Fibroblast of upper back skin (primary cell): ENCODE results near the gene PAK6.
A peak's percentile ranks its signal among the peaks of the same experiment; 100 is the strongest.

Source experiments
- DNase-seq: peaks from one replicate; pipeline ENCODE4 v3.0.0-alpha.2; 2013

The PAK6 gene

DNA sequence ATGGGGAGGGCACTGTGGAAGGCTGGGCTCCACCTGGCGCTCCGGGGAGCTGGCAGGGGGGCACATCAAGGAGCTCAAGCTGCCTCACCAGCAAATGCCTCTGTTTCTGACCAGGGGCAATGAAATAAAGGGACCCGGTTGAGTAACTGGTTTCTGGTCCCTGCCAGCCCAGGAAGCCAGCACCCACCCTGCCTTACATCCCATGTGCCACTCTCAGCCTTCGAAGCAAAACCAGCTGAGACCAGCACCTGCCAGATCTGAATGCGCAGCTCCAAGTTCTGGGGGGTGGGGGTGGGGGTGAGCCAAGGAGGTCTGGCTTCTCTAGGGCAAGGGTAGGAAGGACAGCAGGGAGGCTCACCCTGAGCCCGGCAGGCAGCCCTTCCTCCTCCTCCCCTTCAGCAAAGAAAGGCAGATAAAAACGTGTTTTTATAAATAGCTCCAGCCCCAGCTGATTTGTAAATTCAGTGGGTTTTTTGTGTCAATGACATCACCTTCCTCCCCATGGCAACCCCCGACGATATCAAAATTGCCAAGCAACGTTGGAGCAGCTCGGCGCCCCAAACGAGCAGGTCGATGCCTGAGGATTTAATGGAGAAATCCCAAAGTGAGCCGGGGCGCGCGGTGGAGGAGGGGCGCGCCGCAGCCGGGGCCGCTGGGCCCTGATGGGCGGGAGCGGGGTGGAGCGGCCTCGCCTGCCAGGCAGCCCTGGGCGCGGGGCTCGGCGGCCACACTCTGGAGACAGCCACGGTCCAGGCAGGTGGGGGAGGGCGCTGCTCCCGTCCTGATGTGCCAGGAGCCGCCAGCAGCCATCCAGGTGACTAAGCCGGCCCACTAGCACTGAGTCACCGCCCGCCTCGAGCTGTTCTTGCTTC lies at the start of gene PAK6:
Gene PAK6 (plus strand): TSS at position 532 of the 872 bp plus-strand sequence. CDS start 25,723 bp downstream, outside the sequence.
- peak; percentile 41 for DNase-seq

DNA sequence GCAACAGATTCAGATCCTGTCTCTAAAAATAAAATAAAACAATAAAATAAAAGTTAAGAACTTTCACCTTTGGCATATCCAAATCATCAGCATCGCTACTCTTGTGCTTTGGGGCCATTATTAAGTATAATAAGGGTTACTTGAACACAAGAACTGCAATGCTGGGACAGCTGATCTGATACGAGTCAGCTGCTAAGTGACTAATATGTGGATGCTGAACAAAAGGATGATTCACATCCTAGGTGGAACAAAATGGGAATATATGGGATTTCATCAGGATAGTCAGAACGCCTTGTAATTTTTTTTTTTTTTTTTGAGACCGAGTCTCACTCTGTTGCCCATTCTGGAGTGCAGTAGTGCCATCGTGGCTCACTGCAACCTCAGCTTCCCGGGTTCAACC lies 48.3 kb upstream of the PAK6 start:
- DNase-seq = peak; percentile 55

DNA sequence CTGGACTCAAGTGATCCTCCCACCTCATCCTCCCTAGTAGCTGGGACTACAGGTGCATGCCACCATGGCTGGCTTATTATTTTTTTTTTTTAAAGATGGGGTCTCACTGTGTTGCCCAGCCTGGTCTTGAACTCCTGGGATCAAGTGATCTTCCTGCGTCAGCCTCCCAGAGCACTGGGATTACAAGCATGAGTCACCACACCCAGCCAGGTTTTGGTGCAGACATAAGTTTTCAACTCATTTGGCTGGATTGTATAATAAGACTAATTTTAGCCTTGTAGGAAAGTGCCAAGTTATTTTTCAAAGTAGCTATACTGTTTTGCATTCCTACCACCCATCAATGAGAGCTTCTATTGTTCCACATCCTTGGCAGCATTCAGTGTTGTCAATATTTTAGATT lies 45.9 kb upstream of the PAK6 start:
- peak; percentile 48 for DNase-seq

DNA sequence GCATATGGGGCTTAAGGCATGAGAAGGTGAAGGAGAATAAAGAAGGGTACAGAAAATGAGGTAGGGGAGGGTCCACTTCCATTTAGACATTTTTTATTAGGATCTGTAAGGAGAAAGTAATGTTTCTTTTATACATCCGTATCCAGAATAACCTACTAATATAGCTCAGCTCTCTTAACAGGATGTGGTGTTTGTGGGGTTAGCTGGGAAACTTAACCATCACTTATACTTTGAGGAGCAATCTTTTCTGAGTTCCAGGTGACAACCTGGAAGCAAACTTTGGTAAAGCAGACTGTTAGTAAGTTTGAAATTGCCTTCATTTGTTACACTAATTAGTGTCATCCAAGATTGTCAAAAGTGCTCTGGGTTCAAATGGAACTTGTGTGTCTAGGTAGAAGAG lies 41.4 kb upstream of the PAK6 start:
- DNase-seq = no peak

DNA sequence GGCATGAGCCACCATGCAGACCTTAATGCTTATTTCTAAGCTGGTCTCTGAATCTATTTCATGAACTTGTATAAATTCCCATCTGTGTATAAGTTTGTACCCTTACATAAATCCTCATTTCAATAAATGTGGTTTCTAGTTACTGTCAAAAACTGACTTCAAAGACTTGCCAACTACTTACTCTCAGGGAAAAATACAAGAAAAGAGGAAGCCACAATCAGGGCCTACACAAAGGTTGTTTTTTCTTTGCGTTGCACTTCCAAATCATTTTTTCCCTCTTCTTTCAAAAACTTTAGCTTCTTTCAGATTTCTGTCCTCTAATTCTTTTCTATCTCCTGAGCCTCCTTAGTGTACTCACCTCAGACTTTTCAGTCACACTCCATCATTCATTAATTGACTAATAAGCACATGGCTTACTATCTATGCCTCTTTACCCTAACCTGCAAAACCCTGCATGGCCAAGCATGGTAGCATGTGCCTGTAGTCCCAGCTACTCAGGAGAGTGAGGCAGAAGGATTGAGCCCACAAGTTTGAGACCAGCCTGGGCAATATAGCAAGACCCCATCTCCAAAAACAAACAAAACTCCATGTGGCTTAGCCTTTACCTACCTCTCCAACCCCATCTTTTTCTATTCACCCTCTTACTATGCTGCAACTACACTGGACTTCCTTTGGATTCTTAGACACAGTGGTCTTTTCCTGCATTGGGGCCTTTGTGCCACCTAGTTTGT lies 40.3 kb upstream of the PAK6 start:
- DNase-seq = no peak

DNA sequence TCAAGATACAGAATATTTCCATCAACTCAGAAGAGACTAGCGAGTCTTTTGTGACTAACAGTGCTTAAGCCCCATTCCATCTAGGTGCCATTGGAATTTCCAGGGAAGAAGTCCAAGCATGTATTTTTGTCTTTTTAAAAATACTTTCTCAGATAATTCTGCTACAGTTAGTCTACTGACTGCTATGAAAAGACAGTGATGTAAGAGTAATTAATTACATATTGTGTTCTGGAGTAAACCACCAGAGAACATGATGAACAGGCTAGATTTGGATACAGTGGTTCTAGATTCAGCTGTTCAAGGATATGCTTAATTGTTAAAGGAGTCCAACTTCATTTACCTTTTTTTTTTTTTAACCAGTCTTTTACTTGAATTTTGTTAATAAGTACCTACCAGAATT lies 34.8 kb upstream of the PAK6 start:
- DNase-seq = no peak

DNA sequence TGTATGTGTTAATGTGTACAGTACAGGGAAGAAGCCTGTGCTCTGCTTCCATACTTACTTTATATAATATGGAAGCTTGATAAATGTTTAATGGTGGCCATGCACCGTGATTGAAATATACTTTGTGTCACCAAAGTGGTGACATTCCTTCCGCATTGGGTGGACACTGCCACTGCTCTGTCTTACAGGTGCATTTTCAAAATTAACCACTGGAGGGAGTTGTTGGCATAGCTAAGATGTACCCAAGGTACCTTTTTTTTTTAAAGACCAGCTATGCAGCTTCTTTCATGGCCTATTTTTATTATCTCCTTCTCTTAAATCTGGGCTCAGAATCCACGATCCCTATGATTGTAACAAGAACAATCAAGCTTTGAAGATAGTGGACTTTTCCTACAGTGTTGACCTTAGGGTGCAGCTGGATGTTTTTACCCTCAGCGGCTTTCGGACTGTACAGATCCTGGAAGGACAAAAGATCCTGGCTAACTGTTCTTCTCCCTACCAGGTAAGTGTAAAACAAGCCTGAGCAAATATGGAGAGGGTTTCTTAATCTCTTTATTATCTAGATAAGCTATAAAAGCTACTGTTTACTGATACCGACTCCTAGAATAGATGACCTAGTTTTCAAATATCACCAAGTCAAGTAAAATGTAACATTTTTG lies 21.6 kb upstream of the PAK6 start:
- DNase-seq = peak; percentile 65

DNA sequence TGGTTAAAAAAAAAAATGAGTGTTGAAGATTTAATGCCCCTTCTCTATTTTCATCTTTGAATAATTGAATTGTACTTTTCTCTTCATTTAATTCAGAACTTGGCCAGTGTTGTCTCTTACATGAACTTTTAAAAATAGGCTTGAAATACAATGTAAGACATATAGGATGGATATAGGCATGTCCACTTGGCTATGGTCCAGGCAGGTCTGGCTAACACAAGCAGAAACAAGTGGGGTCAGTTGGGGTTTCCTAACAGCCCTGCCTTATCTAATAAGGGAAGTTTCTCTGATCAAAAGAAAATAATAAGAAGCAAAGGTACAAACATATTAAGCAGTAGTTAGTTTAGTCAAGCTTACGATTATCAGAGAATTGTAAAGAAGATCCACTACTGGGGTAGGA lies 19.1 kb upstream of the PAK6 start:
- DNase-seq = no peak

DNA sequence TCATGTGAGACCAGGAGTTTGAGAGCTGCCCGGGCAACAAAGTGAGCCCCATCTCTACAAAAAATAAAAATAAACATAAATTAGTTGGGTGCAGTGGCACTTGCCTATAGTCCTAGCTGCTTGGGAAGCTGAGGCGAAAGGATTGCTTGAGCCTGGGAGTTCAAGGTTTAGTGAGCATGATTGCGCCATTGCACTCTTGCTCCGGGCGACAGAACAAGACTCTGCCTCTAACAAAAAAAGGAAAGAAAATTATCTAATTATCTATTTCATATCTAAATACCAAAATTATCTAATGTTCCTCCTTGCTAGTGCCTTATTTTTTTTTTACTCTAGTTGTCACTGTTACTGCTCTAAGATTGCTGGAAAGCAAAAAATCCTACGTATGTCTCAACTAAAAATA lies 16.7 kb upstream of the PAK6 start:
- no peak for DNase-seq

DNA sequence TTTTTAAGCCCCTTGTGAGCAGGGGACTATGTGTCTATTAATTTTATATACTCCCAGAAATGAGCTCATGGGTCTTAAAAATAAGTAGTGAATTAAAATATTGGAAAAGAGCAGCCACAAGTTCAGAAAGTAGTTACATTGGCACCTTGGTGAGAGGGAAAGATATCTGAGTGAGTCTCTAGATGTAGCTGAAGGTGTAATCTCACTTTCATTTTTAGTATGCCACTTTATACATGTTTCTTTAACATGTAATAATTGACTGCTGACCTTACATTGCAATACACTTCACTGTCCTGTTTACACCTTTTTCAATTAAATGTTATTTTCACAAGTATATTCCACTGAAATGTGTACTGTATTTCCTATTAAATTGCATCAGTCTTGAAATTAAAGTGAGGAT lies 12.1 kb upstream of the PAK6 start:
- no peak for DNase-seq

DNA sequence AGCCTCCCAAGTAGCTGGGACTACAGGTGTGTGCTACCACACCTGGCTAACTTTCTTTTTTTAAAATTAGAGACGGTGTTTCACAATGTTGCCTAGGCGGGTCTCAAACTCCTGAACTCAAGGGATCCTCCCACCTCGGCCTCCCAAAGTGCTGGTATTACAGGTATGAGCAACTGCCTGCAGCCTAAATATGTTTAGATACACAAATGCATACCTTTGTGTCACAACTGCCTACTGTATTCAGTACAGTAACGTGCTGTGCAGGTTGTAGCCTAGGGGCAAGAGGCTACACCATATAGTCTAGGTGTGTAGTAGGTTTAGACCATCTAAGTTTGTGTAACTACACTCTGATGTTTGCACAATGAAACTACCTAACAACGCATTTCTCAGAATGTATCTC lies 9.5 kb upstream of the PAK6 start:
- DNase-seq = no peak

DNA sequence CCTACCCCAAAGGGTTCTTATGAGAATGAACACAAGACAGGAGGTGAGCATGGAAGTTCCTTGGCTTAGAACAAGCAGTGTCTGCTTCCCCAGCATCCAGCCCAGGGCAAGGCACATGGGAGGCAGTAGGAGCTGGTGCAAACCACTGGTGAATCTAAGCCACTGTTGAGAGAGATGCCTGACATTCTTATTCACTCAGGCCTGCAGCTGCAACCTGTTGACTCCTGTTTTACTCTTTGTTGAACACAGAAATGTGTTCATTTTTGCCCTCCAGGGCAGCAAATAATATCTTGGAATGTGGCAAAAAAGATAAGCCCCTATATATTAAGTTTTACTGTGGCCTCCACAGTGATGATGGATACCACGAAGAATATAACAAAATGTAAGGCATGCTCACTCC lies 8.9 kb upstream of the PAK6 start:
- no peak for DNase-seq

DNA sequence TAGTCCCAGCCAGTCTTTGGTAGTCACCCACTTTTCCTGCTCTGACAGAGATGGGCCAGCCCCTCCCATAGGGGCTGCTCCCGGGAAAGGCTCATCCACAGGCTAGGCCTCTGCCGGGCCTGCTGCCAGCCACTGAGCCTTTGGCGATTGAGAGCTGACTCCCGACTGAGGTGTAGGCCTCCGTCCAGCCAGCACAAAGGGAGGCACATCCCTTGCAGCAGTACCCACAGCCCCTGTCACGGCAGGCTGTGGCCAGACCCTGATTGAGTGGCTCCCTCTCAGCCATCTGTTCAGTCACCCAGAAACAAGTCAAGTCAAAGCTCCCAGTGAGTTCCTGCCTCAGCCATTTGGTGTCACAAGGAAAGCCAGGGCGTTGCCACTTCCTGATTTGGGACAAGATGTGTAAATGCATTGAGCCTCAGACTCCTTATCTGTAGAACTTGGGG lies 6.2 kb upstream of the PAK6 start:
- DNase-seq = peak; percentile 16

DNA sequence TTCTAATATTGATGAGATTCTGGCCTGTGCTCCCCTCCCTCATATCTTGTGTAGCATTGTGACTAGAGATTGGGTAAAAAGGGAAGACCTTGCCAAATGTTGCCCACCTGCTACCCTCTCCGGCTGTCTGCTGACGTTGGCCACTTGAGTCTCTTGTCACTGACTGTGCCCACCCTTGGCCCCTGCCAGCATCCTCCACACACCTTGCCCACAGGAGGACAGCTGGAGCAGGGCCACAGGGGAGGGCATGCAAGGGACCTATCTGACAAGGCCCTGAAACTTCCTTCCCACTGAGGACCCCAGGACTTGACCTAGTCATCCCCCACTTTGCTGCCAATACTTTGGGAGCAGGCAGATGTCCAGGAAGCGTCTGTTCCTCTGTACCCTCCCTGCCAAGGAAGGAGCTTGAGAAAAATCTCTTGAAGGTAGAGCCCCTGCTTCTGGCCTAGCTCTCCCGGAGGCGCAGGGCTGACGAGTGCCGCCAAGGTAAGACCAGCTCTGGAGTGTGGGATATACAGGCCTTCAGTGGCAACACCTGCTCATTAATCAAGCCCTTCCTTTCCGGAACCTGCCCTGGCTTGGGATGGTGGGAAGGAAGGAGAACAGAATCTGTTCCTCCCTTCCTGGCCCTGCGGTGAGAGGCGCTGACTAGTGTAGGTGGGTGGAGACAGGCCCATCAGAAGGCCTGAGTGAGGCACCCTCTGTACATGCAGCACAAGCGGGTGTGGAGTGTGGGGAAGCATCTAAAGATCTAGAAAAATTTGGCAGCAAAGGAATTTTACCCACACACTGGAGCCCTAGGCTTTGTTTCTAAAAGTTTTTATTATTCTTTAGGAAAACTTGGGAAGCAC lies 4.9 kb upstream of the PAK6 start:
- no peak for DNase-seq

DNA sequence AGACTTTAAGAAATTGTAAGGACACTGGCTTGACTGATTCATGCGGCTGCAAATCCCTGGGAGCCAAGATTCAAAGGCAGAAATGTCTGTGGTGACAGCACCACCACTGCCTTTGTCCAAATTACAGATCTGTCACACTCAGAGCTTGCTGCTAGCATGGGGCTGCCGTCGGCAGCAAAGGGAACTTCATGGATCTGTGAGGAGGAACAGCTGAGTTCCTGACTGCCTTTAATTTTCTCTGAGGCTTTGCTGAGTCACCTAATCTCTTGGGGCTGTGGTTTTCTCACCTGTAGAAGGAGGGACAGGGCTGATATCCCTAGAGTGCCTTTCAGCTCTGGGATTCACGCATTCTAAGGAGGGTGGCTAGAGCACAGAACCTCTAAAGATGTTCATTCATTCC lies 4.1 kb upstream of the PAK6 start:
- no peak for DNase-seq

DNA sequence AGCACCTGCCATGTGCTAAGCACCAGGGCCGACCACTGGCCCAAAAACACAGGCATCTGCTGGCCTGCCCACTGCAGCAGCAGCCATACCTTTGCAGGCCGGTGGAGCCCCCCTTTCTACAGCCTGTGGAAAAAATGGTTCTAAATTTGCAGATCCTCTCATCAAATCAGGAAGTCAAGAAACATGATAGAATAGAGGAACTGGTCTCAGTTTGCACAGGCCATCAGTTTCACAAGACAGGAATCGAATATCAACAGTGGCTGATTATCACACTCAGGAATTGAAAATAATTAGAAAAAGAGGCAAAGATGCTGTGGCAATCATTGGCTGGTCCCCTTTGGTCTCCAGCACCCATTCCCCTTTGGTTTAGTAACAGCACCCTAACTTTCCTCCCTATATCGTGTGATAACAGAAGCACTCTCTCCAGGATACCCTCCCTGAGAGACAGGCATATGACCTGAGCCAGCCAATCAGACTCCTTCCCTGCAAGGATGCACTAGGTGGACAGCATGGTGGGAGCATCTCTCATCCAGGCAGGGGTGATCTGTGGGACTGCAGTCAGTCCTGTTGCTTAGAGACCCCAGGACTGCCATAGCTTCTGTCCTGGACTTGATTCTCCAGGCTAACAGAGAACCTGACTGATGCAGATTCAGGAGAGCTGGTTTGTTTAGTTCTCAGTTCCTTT lies 3.5 kb upstream of the PAK6 start:
- DNase-seq = no peak

DNA sequence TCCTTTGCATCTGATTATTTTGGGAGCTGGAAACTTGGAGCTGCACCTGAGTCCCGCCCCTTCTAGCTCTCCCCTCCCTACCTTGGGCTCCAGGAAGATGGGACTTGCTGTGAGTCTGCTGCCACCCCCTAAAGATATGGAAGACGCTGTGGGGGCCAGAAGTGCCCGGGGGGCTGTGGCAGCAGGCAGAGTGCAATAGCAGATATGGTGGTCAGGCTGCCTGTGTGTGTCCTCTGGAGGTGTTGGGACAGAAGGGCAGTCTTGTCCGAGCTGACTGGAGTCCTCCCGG lies 485 bp downstream of the PAK6 start:
- no peak for DNase-seq

DNA sequence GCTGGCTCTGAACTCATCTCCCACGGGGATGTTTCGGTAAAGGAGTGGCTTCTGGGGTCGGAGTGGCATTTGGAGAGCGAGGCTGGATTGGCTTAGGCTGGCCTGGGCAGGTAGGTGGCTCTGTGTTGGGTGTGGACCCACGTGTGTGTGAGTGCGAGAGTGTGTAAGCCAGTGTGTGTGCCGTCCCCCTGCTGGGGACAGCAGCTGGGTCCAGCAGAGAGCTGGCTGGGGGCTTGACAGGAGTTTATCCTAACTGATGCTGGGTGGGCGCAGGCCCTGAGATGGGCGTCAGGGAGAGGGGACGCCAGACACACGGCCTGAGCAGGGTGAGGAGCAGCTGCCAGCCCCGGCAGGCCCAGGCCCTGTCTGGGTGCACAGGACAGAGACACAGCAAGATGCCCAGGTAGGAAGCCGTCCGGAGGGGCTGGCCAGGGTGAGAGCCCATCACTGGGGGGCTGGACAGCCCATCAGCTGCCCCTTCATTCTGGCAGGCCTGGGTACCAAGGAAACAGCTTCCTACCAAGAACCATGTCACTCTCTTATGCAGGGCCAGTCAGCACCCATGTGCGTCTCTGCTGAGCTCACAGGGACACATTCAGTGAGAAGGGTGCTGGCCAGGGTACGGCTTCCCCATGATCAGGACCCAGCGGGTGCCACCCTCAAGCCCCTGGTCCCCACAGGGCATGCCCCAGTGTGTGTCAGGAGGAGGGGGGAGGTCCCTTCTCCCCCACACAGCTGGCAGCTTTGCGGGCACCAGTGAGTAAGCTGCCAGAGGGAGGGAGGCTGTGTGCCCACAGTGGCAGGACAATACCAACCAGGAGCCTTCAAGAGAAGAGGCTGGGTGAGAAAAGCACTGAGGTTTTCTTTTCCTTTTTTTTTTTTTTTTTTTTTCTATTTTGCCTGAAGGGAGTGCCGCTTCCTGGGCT lies 1.1 kb downstream of the PAK6 start:
- no peak for DNase-seq

DNA sequence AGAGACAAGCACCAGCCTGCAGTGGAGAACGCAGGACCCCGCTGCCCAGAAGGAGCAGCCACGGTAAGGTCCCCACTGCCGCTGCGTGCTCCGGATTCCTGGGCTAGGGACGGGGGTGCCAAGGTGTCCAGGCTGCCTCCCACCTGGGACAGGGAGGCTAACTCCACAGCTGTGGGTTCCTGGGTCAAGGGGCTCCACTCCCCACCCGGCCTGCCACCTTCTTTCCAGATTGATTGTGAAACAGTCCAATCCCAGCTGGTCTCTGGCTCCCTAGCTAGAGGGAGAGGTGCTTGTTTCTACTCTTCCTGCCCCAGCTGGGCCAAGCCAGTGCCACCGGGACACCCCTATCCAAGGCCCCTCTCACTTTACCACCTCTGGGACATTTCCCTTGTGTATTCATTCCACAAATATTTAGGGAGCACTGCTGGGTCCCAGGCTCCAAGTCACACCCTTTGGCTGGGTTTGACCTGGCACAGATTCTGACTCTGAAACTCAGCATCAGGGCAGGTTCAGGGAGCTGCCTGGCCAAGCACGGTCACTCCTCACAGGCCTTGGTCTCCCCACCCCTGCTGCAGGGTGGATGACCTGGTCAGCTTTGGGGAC lies 1.9 kb downstream of the PAK6 start:
- DNase-seq = no peak

DNA sequence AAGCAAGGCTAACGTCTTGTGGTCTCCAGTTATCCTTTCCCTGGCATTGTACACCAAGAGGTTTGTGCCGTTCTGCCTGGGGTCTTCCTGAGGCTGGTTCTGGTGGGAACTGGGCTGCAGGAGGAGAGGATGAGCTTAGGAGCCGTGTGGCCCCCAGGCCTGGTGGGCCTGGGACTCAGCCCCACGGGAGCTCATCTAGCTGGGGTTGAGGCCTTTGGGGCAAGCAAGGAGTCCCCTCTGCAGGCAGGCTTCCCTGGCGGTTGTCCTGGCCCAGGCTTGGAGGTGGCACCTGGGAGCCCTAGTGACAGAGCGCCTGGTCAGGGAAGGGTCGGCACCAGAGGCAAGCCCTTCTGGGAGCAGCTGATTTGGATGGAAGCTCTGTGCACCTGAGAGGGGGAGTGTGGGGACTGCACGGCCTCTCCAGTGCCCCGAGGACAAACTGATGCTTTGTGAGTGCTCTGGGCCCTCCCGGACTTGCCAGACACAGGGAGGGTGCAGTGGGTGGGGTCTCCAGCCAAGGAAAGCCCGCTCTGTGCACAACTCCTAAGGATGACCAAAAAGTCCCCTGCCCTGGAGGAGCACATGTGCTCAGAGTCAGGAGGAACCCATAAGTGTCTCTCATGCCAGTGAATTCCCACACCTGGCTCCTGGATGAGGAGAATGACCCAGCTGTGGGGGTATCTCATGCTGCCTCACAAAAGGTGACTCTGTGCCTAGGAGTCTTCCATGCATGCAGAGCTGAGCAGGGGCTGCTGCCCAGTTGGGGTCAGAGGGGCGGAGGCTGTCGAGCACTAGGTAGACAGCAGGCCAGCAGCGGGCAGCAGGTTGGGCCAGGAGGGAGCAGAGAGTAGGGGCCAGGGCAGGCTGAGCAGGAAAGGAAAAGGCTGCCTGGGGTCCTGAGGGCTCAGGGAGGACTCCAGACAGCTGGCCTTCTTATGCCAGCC lies 2.7 kb downstream of the PAK6 start:
- no peak for DNase-seq
